ENCODE data around the gene FILIP1.

Gene FILIP1

GRCh38 chr6:75492386-75493153 lies 1.0 kb downstream of the FILIP1 start:
- no peak for DNase-seq (ENCODE audit: low read depth in 3 of 3)

- DNase-seq (ENCODE audit: low read depth in 3 of 3), result no peak
Observed at GRCh38 chr6:75491291-75491690, 2.3 kb downstream of the FILIP1 start.

DNA sequence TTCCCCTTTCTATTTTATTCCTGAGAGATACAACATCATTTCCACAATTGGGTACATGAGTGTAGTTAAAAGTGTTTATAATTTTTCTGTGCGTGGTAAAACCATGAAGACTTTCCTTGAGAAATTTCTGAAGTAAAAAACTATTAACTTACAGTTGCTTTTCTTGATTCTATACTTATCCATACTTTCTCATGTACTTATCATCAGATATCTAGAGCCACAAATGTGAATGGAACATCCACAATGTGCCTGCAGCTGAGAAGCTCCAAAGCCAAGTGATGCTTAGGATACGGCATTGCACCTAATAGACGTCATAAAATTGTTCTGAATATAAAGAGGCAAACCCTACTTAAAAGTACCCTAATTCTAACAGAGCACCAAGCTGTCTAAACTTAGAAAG lies 2.9 kb downstream of the FILIP1 start:
- DNase-seq (ENCODE audit: low read depth in 3 of 3), result no peak

- no peak for DNase-seq (ENCODE audit: low read depth in 3 of 3)
Observed at GRCh38 chr6:75489025-75489424, 4.6 kb downstream of the FILIP1 start.

GRCh38 chr6:75488033-75488432 lies 5.6 kb downstream of the FILIP1 start:
- DNase-seq (ENCODE audit: low read depth in 3 of 3), result no peak

DNA sequence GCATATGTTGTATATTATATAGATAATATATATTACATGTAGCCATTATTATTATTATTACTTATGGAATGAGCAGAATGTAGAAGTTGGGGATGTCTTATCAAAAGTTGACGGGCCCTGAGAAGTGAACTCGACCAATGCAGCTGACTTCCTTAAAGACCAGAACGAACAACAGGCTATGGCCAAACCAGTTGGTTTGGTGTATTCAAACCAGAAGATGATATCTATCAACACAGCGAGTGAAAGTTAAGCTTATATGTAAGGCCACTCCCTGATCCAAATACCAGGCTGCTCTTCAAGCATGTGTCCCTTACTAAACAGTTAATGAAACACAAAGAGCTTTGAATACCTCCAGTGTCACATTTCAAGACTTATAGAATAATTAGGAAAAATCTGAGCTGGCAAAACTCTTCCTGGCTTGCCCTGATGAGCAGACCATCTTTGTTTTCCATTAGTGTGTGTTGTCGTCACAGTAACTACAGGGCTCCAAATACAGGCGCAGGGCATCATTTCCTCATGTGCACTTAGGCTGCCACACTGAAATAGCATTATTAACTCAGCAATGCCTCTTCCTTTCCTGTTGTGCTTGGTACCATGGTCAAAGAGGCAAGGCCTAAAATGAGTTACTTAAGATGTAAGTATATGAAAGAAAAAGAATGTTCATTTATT lies 6.6 kb downstream of the FILIP1 start:
- no peak for DNase-seq (ENCODE audit: low read depth in 3 of 3)

DNA sequence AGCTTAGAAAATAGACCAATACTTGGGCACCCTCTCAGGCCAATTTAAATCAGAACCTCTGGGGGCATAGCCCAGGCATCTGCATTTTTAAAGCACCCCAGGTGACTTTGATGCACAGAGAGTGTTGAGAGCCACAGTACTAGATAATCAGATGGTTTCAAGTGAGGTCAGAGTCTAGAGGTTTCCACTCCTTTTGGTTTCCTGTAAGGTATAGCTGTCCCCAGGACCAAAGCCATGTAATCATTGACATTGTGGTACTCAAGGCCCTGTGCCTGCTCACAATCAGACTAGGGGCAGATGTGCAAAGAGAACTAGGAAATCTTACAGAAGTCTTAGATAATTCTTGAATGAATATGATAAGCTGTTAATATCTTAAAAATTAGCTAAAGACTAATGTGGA lies 9.1 kb downstream of the FILIP1 start:
- DNase-seq (ENCODE audit: low read depth in 3 of 3), result no peak

GRCh38 chr6:75483136-75483952 lies 10.3 kb downstream of the FILIP1 start:
- no peak for DNase-seq (ENCODE audit: low read depth in 3 of 3)

- no peak for DNase-seq (ENCODE audit: low read depth in 3 of 3)
Observed at GRCh38 chr6:75481936-75482593, 11.5 kb downstream of the FILIP1 start.

DNA sequence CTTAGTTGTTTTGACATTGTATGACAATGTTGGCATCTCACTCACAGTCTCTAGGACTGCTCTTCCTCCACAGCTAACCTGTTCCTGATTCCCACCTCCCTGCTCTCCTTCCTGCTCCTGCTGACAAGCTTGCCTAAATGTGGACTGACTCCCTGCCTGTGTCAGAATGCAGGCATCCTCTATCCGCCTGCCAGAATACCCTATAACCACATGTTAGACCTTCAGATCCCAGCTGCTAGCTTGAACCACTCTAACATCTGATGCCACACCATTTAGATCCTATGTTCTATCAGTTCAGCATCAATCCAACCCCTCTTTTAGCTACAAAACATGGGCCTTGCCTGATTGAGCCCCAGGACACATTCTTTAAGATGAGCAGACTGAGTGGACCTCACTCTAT lies 12.2 kb downstream of the FILIP1 start:
- no peak for DNase-seq (ENCODE audit: low read depth in 3 of 3)

DNA sequence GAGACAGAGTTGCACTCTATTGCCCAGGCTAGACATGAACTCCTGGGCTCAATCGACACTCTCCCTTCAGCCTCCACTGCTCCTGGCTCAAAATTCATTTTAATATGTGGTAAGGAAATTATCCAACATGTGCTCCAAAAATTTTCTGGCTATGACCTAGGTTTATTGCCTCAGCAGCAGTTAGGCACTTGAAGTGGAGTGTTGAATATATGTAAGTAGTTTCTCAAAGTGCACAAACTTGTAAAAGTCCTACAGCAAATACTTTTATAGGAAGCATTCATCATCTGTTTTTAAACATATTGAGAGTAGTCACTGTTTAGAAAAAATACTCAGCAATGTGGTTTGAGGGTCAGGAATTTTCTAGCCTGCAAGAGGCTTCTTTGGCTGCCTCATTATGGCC lies 13.2 kb downstream of the FILIP1 start:
- no peak for DNase-seq (ENCODE audit: low read depth in 3 of 3)

GRCh38 chr6:75479712-75480111 lies 13.9 kb downstream of the FILIP1 start:
- DNase-seq (ENCODE audit: low read depth in 3 of 3), result no peak

- no peak for DNase-seq (ENCODE audit: low read depth in 3 of 3)
Observed at GRCh38 chr6:75478929-75479328, 14.7 kb downstream of the FILIP1 start.

GRCh38 chr6:75472885-75473284 lies 20.7 kb downstream of the FILIP1 start:
- no peak for DNase-seq (ENCODE audit: low read depth in 3 of 3)

DNA sequence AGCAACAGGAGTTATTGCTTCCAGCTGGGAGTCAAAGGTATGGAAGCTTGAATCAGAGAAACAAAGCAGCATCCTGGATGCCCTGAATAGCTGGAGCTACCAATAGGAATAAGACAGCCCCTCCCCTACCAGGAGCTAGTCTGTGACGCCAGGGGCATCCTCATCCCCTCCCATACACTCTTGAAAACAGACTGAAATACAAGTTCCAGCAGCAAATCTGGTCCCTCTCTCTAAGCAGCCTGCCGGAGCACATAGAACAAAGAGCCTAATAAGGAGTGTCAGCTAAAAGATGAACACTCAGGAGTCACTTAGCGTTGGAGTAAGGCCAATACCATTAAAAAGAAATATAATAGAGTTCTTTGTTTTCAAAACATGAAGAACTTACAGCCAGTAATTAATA lies 25.6 kb downstream of the FILIP1 start:
- DNase-seq (ENCODE audit: low read depth in 3 of 3), result no peak

- DNase-seq (ENCODE audit: low read depth in 3 of 3), result no peak
Observed at GRCh38 chr6:75467284-75467683, 26.3 kb downstream of the FILIP1 start.

- no peak for DNase-seq (ENCODE audit: low read depth in 3 of 3)
Observed at GRCh38 chr6:75466636-75467035, 27.0 kb downstream of the FILIP1 start.

DNA sequence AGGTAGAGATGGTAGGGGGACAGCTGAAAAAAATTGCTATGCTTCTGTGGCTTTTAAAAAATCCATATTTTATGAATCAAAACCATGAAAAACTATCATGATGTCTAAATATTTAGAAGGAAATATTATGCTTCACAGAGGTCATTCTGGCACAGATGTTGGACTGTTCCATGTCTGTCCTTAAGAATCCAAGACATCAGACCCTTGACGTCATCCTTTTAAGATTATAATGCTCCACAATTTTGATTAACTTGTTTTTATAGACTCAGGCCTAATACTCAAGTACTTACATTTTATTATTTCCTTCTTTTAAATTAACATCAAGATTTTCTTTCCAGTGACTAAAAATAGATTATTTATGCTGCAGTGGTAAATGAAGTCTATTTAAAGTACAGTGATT lies 29.7 kb downstream of the FILIP1 start:
- no peak for DNase-seq (ENCODE audit: low read depth in 3 of 3)

DNA sequence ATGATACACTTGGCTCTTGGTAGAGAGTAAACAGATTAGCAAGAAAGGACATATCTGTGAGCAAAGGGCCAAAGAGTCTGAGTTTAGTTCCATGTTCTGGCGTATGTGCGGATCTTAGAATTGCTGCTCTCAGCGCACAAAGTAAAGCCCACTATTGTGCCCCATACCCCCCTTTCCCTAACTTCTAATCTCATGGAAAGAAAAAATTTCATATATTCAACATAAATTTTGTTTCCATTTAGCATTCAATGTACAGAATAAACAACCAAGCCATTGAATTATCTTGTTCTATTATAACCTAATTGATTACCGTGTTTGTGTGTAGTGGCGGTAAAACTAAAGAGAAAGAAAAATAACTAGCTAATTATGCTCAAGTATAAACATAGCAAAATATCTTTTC lies 30.5 kb downstream of the FILIP1 start:
- no peak for DNase-seq (ENCODE audit: low read depth in 3 of 3)

- DNase-seq (ENCODE audit: low read depth in 3 of 3), result no peak
Observed at GRCh38 chr6:75460681-75461080, 32.9 kb downstream of the FILIP1 start.

- no peak for DNase-seq (ENCODE audit: low read depth in 3 of 3)
Observed at GRCh38 chr6:75458895-75459294, 34.7 kb downstream of the FILIP1 start.

- no peak for DNase-seq (ENCODE audit: low read depth in 3 of 3)
Observed at GRCh38 chr6:75450903-75451302, 42.7 kb downstream of the FILIP1 start.

All from stimulated activated CD4-positive, alpha-beta T cell treated with anti-CD3 and anti-CD28 coated beads, TNF-alpha, amount 100 ng/mL, for 48 hours (primary cell).